ENCODE results near the gene NFYC.

The NFYC gene

DNA sequence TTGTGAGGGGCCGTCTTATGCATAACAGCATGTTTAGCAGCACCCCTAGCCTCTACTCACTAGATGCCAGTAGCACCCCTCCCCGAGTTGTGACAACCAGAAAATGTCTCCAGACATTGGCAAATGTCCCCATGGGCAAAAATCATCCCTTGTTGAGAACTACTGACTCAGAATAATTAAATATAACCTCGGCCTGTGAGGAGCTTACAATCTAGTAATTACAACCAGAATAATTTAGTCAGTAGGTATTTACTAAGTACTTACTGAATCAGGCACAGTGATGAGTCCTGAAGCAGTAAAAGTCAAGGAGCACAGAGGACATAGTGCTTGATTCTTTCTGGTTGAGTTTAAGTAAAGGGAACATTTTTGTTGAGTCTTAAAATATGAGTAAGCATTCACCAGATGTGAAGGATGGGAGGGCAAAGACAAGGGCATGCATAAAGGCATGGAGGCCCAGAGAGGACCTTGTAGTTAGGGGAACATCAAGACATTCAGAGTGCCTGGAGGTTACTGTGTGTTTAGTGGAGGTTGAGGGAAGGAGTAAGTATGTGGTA is 48.0 kb downstream of the NFYC start:
- Histone ChIP-seq H3K27me3 (ENCODE audit: control insufficient read depth in 1 of 2, insufficient read depth in 1 of 2, low read length in 2 of 2) (no peaks in the 10 kb centered on the region), H4K91ac (ENCODE audit: low read length) (no peak overlapping the region), H3K9me3 (ENCODE audit: control insufficient read depth, low read length) (peaks cover 9% of the 10 kb centered on the region), H3K14ac (ENCODE audit: low read length in 2 of 2) (no peak overlapping the region), H3K36me3 (ENCODE audit: control insufficient read depth in 1 of 2, insufficient read depth in 2 of 2, low read depth in 1 of 2, low read length in 2 of 2) (peaks cover 8 to 48% of the 10 kb centered on the region in 2 experiments), H3K23ac (ENCODE audit: low read length in 2 of 2) (no peak overlapping the region), H2AFZ (ENCODE audit: low read depth, low read length) (no peak overlapping the region), H3K4me1 (ENCODE audit: control insufficient read depth, insufficient read depth, low read depth, low read length) (peaks cover 2% of the 10 kb centered on the region), H2BK12ac (ENCODE audit: low read length in 2 of 2) (no peak overlapping the region), H2BK120ac (ENCODE audit: low read depth, low read length) (no peak overlapping the region), H3K27ac (ENCODE audit: low read length, poor library complexity, severe bottlenecking) (no peak overlapping the region), H3K4me2 (ENCODE audit: low read length, poor library complexity, severe bottlenecking) (no peak overlapping the region), H3K4ac (ENCODE audit: low read depth in 1 of 2, low read length in 2 of 2) (no peak overlapping the region), H3K79me1 (replicated peaks; ENCODE audit: low read length, poor library complexity, severe bottlenecking) (peaks cover 40% of the 10 kb centered on the region), H3K18ac (ENCODE audit: low read depth in 1 of 2, low read length in 2 of 2) (no peak overlapping the region), H2BK15ac (ENCODE audit: low read depth, poor library complexity, severe bottlenecking) (no peak overlapping the region), H4K8ac (ENCODE audit: low read length) (no peak overlapping the region), H2BK5ac (ENCODE audit: low read depth, low read length, poor library complexity, severe bottlenecking) (no peak overlapping the region), H3K9ac (ENCODE audit: low read length) (no peak overlapping the region), H3K4me3 (ENCODE audit: insufficient read depth in 1 of 2, low read depth in 1 of 2, low read length in 2 of 2) (no peak overlapping the region), H2AK5ac (ENCODE audit: low read length, severe bottlenecking) (no peak overlapping the region)
- 100% methylated on average over 2 of the region's 3 CpGs for WGBS
- DNase-seq, result no peak

DNA sequence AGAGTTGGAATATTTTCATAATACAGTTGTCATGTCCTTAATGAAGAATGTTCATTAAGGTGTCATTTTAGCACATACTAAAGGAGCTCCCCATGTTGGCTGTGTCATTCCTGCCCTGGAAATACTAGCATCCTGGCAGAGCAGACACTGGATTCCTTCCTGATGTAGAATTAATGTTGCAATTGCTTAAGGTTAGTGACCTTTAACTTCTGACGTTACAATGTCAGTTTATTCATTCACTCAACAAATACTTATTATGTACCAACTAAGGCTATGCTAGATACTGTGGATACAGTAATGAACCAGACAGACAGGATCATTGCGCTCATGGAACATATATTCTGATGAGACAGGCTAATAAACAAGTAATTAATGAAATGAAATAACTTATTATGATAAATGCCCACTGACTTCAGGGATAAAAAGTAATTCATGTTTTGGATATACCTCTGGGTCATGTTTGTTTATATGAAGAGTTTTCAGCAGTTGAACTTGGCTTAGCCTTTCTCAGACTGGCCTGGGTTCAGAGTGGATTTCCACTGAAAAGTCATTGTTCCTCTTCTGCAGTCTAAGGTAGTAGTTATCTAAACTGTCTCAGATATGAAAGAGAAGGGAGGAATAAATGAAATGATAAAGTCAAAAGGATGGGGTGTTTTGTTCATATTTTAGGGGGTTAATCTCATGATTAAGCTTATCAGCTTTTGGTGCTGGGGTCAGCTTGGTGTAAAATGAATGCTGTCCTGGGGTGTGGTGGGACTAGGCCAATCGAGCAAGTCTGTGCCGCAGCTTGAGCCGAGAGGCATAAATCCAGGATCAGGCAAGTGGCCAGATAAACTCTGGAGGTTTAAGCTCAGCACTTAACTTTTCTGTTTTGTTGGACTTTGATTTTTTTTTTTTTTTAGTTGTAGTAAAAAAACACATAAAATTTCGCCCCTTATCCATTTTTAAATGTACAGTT is 48.8 kb downstream of the NFYC start:
- no peak overlapping the region for H2BK15ac ChIP-seq (ENCODE audit: low read depth, poor library complexity, severe bottlenecking)
- no peak overlapping the region for H2BK120ac ChIP-seq (ENCODE audit: low read depth, low read length)
- H3K23ac ChIP-seq (ENCODE audit: low read length in 2 of 2), result no peak overlapping the region
- H3K14ac ChIP-seq (ENCODE audit: low read length in 2 of 2), result no peak overlapping the region
- DNase-seq, result no peak
- H2AK5ac ChIP-seq (ENCODE audit: low read length, severe bottlenecking), result no peak overlapping the region
- no peak overlapping the region for H4K91ac ChIP-seq (ENCODE audit: low read length)
- H2AFZ ChIP-seq (ENCODE audit: low read depth, low read length), result no peak overlapping the region
- H3K27ac ChIP-seq (ENCODE audit: low read length, poor library complexity, severe bottlenecking), result no peak overlapping the region
- no peak overlapping the region for H2BK12ac ChIP-seq (ENCODE audit: low read length in 2 of 2)
- peaks cover 2% of the 10 kb centered on the region for H3K4me1 ChIP-seq (ENCODE audit: control insufficient read depth, insufficient read depth, low read depth, low read length)
- H3K18ac ChIP-seq (ENCODE audit: low read depth in 1 of 2, low read length in 2 of 2), result no peak overlapping the region
- no peak overlapping the region for H3K4me3 ChIP-seq (ENCODE audit: insufficient read depth in 1 of 2, low read depth in 1 of 2, low read length in 2 of 2)
- no peak overlapping the region for H2BK5ac ChIP-seq (ENCODE audit: low read depth, low read length, poor library complexity, severe bottlenecking)
- no peak overlapping the region for H3K9ac ChIP-seq (ENCODE audit: low read length)
- H3K9me3 ChIP-seq (ENCODE audit: control insufficient read depth, low read length), result peaks cover 6% of the 10 kb centered on the region
- WGBS, result 100% methylated on average over 1 of the region's 6 CpGs
- no peak overlapping the region for H3K4me2 ChIP-seq (ENCODE audit: low read length, poor library complexity, severe bottlenecking)
- no peak overlapping the region for H3K4ac ChIP-seq (ENCODE audit: low read depth in 1 of 2, low read length in 2 of 2)
- H3K36me3 ChIP-seq (ENCODE audit: control insufficient read depth in 1 of 2, insufficient read depth in 2 of 2, low read depth in 1 of 2, low read length in 2 of 2), result peaks cover 8 to 48% of the 10 kb centered on the region in 2 experiments
- no peak overlapping the region for H4K8ac ChIP-seq (ENCODE audit: low read length)
- H3K27me3 ChIP-seq (ENCODE audit: control insufficient read depth in 1 of 2, insufficient read depth in 1 of 2, low read length in 2 of 2), result no peaks in the 10 kb centered on the region
- peaks cover 38% of the 10 kb centered on the region for H3K79me1 ChIP-seq (replicated peaks; ENCODE audit: low read length, poor library complexity, severe bottlenecking)

GRCh38 chr1:40740997-40741736 is 49.7 kb downstream of the NFYC start:
- Histone ChIP-seq H3K9ac (ENCODE audit: low read length) (no peak overlapping the region), H3K9me3 (ENCODE audit: control insufficient read depth, low read length) (no peaks in the 10 kb centered on the region), H3K79me1 (replicated peaks; ENCODE audit: low read length, poor library complexity, severe bottlenecking) (peaks cover 40% of the 10 kb centered on the region), H3K14ac (ENCODE audit: low read length in 2 of 2) (no peak overlapping the region), H2BK12ac (ENCODE audit: low read length in 2 of 2) (no peak overlapping the region), H3K27ac (ENCODE audit: low read length, poor library complexity, severe bottlenecking) (no peak overlapping the region), H3K18ac (ENCODE audit: low read depth in 1 of 2, low read length in 2 of 2) (no peak overlapping the region), H3K36me3 (ENCODE audit: control insufficient read depth in 1 of 2, insufficient read depth in 2 of 2, low read depth in 1 of 2, low read length in 2 of 2) (peaks cover 8 to 48% of the 10 kb centered on the region in 2 experiments), H2BK120ac (ENCODE audit: low read depth, low read length) (no peak overlapping the region), H2AK5ac (ENCODE audit: low read length, severe bottlenecking) (no peak overlapping the region), H3K4me1 (ENCODE audit: control insufficient read depth, insufficient read depth, low read depth, low read length) (peaks cover 2% of the 10 kb centered on the region), H3K4me3 (ENCODE audit: insufficient read depth in 1 of 2, low read depth in 1 of 2, low read length in 2 of 2) (no peak overlapping the region), H2BK15ac (ENCODE audit: low read depth, poor library complexity, severe bottlenecking) (no peak overlapping the region), H3K23ac (ENCODE audit: low read length in 2 of 2) (no peak overlapping the region), H2AFZ (ENCODE audit: low read depth, low read length) (no peak overlapping the region), H3K4ac (ENCODE audit: low read depth in 1 of 2, low read length in 2 of 2) (no peak overlapping the region), H2BK5ac (ENCODE audit: low read depth, low read length, poor library complexity, severe bottlenecking) (no peak overlapping the region), H4K91ac (ENCODE audit: low read length) (no peak overlapping the region), H3K27me3 (ENCODE audit: control insufficient read depth in 1 of 2, insufficient read depth in 1 of 2, low read length in 2 of 2) (no peaks in the 10 kb centered on the region), H3K4me2 (ENCODE audit: low read length, poor library complexity, severe bottlenecking) (no peak overlapping the region), H4K8ac (ENCODE audit: low read length) (no peak overlapping the region)
- 96% methylated on average over 5 of the region's 7 CpGs for WGBS
- no peak for DNase-seq

Measured in mesenchymal stem cell (in vitro differentiated cells and primary cell).